HEK293 (cell line): ENCODE data around the gene CNPY2.

ENCODE experiments used
- AEBP2 ChIP-seq: fragments of 450-650 bp; formaldehyde crosslinking; IDR thresholded peaks from 2 replicates; pipeline ENCODE4 v1.5.1; 2016; ENCODE audit warnings: missing biosample characterization, missing genetic modification characterization, borderline replicate concordance
- ATF2 ChIP-seq: fragments of 450-650 bp; formaldehyde crosslinking; IDR thresholded peaks from 2 replicates; pipeline ENCODE4 v1.5.1; 2016; ENCODE audit warnings: missing biosample characterization, missing genetic modification characterization, low read depth
- CTCF ChIP-seq: fragments of 450-650 bp; formaldehyde crosslinking; IDR thresholded peaks from 2 replicates; pipeline ENCODE4 v1.5.1; 2016; ENCODE audit warnings: missing biosample characterization, missing genetic modification characterization
- YY1 ChIP-seq: fragments of 450-650 bp; formaldehyde crosslinking; IDR thresholded peaks from 2 replicates; pipeline ENCODE4 v1.5.1; 2018; ENCODE audit warnings: missing biosample characterization, missing genetic modification characterization
- ZBTB49 ChIP-seq: fragments of 450-650 bp; formaldehyde crosslinking; IDR thresholded peaks from 2 replicates; pipeline ENCODE4 v1.5.1; 2016; ENCODE audit warnings: missing biosample characterization, missing genetic modification characterization, low read depth
- ZNF121 ChIP-seq: fragments of 450-650 bp; formaldehyde crosslinking; IDR thresholded peaks from 2 replicates; pipeline ENCODE4 v1.5.1; 2016; ENCODE audit warnings: missing biosample characterization, missing genetic modification characterization
- ZNF175 ChIP-seq: fragments of 450-650 bp; formaldehyde crosslinking; IDR thresholded peaks from 2 replicates; pipeline ENCODE4 v1.5.1; 2016; ENCODE audit warnings: missing biosample characterization, missing genetic modification characterization
- ZNF211 ChIP-seq: fragments of 450-650 bp; formaldehyde crosslinking; IDR thresholded peaks from 2 replicates; pipeline ENCODE4 v1.5.1; 2016; ENCODE audit warnings: low read depth, missing biosample characterization, missing genetic modification characterization
- ZNF514 ChIP-seq: fragments of 450-650 bp; formaldehyde crosslinking; IDR thresholded peaks from 2 replicates; pipeline ENCODE4 v1.5.1; 2016; ENCODE audit warnings: missing biosample characterization, missing genetic modification characterization
- ZNF555 ChIP-seq: fragments of 450-650 bp; formaldehyde crosslinking; conservative IDR thresholded peaks from 2 replicates; pipeline ENCODE4 v1.5.1; 2017; ENCODE audit warnings: missing biosample characterization, mild to moderate bottlenecking, missing genetic modification characterization, inconsistent platforms
- ZXDB ChIP-seq: fragments of 450-650 bp; formaldehyde crosslinking; IDR thresholded peaks from 2 replicates; pipeline ENCODE4 v1.5.1; 2016; ENCODE audit warnings: missing biosample characterization, missing genetic modification characterization

GRCh38 chr12:56332512-56333196, 16.9 kb upstream of the CNPY2 start:
- TF ChIP-seq ZXDB (tag by site-specific recombination) (no peak), CTCF (no peak), ZNF121 (tag by site-specific recombination) (no peak), ZNF514 (no peak), ZNF175 (tag by site-specific recombination) (no peak), ATF2 (no peak), YY1 (no peak), ZNF211 (no peak), ZNF555 (tag by site-specific recombination) (no peak), AEBP2 (tag by site-specific recombination) (no peak), ZBTB49 (tag by site-specific recombination) (no peak)
